WTC11 (cell line): ENCODE data around the gene SRSF9. TPM values are rescaled to one million over a fixed set of nuclear protein-coding genes. Genes with fewer than 3 reads are reported as not detected.
A peak's percentile ranks its signal among the peaks of the same experiment; 100 is the strongest.
"Not testable (repeated sequence)": the region's sequence is repeated elsewhere in the genome, so short reads cannot be mapped to it uniquely, and the experiment has no call there.

Source experiments
- ATAC-seq: fragments of 200-7000 bp; cut with Tn5 transposase; 2 replicates; pipeline ENCODE4 v1.10.0; 2021; ENCODE audit warnings: mild to moderate bottlenecking, moderate library complexity
- CTCF ChIA-PET: fragments of 300-600 bp; sonication (Branson Sonifier 250); formaldehyde crosslinking; loops from one replicate; lab custom pipeline; 2021; ENCODE audit warnings: antibody characterized with exemption; lab: Charles Lee
- POLR2A ChIA-PET: fragments of 350-600 bp; sonication (Branson Sonifier 250); formaldehyde crosslinking; loops from one replicate; lab custom pipeline; 2021; ENCODE audit warnings: antibody characterized with exemption; lab: Charles Lee
- DNase-seq: peaks from one replicate; pipeline ENCODE4 v3.0.0; 2021; ENCODE audit warnings: low spot score
- H3K27ac Mint-ChIP-seq: 2 replicates; pipeline ENCODE4 v1.8.0; 2021; ENCODE audit warnings: mixed read lengths
- H3K27me3 Mint-ChIP-seq: 2 replicates; pipeline ENCODE4 v1.8.0; 2021; ENCODE audit warnings: low read depth, mild to moderate bottlenecking, moderate library complexity, mixed read lengths
- H3K36me3 Mint-ChIP-seq: 2 replicates; pipeline ENCODE4 v1.8.0; 2021; ENCODE audit warnings: mixed read lengths
- H3K4me1 Mint-ChIP-seq: 2 replicates; pipeline ENCODE4 v1.8.0; 2022; ENCODE audit warnings: mixed read lengths
- H3K4me3 Mint-ChIP-seq: 2 replicates; pipeline ENCODE4 v1.8.0; 2021; ENCODE audit warnings: mild to moderate bottlenecking, moderate library complexity, mixed read lengths
- H3K9me3 Mint-ChIP-seq: 2 replicates; pipeline ENCODE4 v1.8.0; 2021; ENCODE audit warnings: mixed read lengths
- CREM ChIP-seq: sonication (generic); formaldehyde crosslinking; IDR thresholded peaks from 2 replicates; pipeline ENCODE4 v1.8.1; 2022; ENCODE audit warnings: mild to moderate bottlenecking, missing genetic modification reagents, moderate library complexity
- ETV6 ChIP-seq: sonication (generic); formaldehyde crosslinking; IDR thresholded peaks from 2 replicates; pipeline ENCODE4 v1.8.1; 2022; ENCODE audit warnings: mild to moderate bottlenecking, missing genetic modification reagents
- FOXP1 ChIP-seq: sonication (generic); formaldehyde crosslinking; IDR thresholded peaks from 2 replicates; pipeline ENCODE4 v1.8.0; 2022; ENCODE audit warnings: missing genetic modification reagents, mild to moderate bottlenecking, moderate library complexity, borderline replicate concordance
- KAT7 ChIP-seq: sonication (generic); formaldehyde crosslinking; IDR thresholded peaks from 2 replicates; pipeline ENCODE4 v1.8.1; 2023; ENCODE audit warnings: missing genetic modification reagents, mild to moderate bottlenecking, borderline replicate concordance
- MYBL2 ChIP-seq: sonication (generic); formaldehyde crosslinking; IDR thresholded peaks from 2 replicates; pipeline ENCODE4 v1.8.1; 2023; ENCODE audit warnings: mild to moderate bottlenecking, moderate library complexity, missing genetic modification reagents
- NFATC4 ChIP-seq: fragments of 250-450 bp; sonication (Bioruptor Pico); IDR thresholded peaks from 2 replicates; pipeline ENCODE4 v1.9.0; 2021; ENCODE audit warnings: mild to moderate bottlenecking
- NR1H2 ChIP-seq: sonication (generic); formaldehyde crosslinking; IDR thresholded peaks from 2 replicates; pipeline ENCODE4 v1.9.0; 2021; ENCODE audit warnings: mild to moderate bottlenecking, moderate library complexity, missing genetic modification reagents
- RELA ChIP-seq: sonication (generic); formaldehyde crosslinking; IDR thresholded peaks from 2 replicates; pipeline ENCODE4 v1.8.1; 2022; ENCODE audit warnings: missing genetic modification reagents, mild to moderate bottlenecking, borderline replicate concordance
- ZNF121 ChIP-seq: sonication (generic); formaldehyde crosslinking; IDR thresholded peaks from 2 replicates; pipeline ENCODE4 v1.8.0; 2023; ENCODE audit warnings: missing genetic modification reagents
- ZNF317 ChIP-seq: sonication (generic); formaldehyde crosslinking; IDR thresholded peaks from 2 replicates; pipeline ENCODE4 v1.8.1; 2023; ENCODE audit warnings: low read depth, mild to moderate bottlenecking, moderate library complexity, missing genetic modification reagents, borderline replicate concordance
- ZNF671 ChIP-seq: fragments of 250-450 bp; sonication (Bioruptor Pico); IDR thresholded peaks from 2 replicates; pipeline ENCODE4 v1.8.0; 2021; ENCODE audit warnings: mild to moderate bottlenecking
- total RNA-seq: library from RNA; stranded (reverse); gene quantifications from 3 replicates; pipeline ENCODE4 v1.2.3, GENCODE V29; 2021
- TF ChIP-seq, protein P1 (sequence below): sonication (generic); formaldehyde crosslinking; IDR thresholded peaks from 2 replicates; pipeline ENCODE4 v1.8.0; 2023; ENCODE audit warnings: missing genetic modification reagents, mild to moderate bottlenecking, borderline replicate concordance
- TF ChIP-seq, protein P2 (sequence below): fragments of 250-450 bp; sonication (Bioruptor Pico); IDR thresholded peaks from 2 replicates; pipeline ENCODE4 v1.8.0; 2021; ENCODE audit warnings: mild to moderate bottlenecking
- TF ChIP-seq, protein P3 (sequence below): sonication (generic); formaldehyde crosslinking; IDR thresholded peaks from 2 replicates; pipeline ENCODE4 v1.8.1; 2023; ENCODE audit warnings: mild to moderate bottlenecking, missing genetic modification reagents
- TF ChIP-seq, protein P4 (sequence below): fragments of 250-450 bp; sonication (Bioruptor Pico); IDR thresholded peaks from 2 replicates; pipeline ENCODE4 v2.1.2; 2022; ENCODE audit warnings: mild to moderate bottlenecking, moderate library complexity

The SRSF9 gene
- total RNA-seq, 1 experiment from 2014 or later, result 286 TPM

DNA sequence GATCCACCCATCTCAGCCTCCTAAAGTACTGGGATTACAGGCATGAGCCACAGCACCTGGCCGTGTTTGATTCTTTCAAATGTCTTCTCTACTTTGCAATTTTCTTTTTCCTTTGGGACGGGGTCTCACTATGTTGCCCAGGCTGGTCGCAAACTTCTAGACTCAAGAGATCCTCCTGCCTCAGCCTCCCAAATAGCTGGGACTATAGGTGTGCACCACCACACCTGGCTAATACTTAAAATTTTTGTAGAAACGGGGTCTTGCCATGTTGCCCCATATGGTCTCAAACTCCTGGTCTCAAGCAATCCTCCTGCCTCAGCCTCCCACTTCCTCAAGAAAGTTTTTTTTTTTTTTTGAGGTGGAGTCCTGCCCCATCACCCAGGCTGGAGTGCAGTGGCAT is 21.6 kb downstream of the SRSF9 start:
- ATAC-seq (no peak), DNase-seq (no peak)
- Mint-ChIP-seq H3K27ac (no peak overlapping the region), H3K4me3 (peak overlapping the region; percentile 99), H3K4me1 (peaks cover 18% of the 10 kb centered on the region), H3K9me3 (no peaks in the 10 kb centered on the region), H3K27me3 (no peaks in the 10 kb centered on the region), H3K36me3 (peaks cover 43% of the 10 kb centered on the region)
- CTCF ChIA-PET, result interaction anchor here (0.7 to 1.2 kb wide), 2 partner anchors 9 to 54 kb away, joined by 3 to 9 read pairs; no protein-coding TSS in a partner anchor
- POLR2A ChIA-PET, result interaction anchor here (0.7 kb wide), 1 partner anchor 54 kb away, joined by 3 read pairs; no protein-coding TSS in a partner anchor
- TF ChIP-seq RELA (CRISPR knock-in tag) (no peak), CREM (CRISPR knock-in tag) (no peak), ZNF317 (CRISPR knock-in tag) (no peak), ZNF121 (CRISPR knock-in tag) (peak; percentile 41; the same call in 1 of the 2 replicates), MYBL2 (CRISPR knock-in tag) (no peak)
- TF ChIP-seq, protein P1, sequence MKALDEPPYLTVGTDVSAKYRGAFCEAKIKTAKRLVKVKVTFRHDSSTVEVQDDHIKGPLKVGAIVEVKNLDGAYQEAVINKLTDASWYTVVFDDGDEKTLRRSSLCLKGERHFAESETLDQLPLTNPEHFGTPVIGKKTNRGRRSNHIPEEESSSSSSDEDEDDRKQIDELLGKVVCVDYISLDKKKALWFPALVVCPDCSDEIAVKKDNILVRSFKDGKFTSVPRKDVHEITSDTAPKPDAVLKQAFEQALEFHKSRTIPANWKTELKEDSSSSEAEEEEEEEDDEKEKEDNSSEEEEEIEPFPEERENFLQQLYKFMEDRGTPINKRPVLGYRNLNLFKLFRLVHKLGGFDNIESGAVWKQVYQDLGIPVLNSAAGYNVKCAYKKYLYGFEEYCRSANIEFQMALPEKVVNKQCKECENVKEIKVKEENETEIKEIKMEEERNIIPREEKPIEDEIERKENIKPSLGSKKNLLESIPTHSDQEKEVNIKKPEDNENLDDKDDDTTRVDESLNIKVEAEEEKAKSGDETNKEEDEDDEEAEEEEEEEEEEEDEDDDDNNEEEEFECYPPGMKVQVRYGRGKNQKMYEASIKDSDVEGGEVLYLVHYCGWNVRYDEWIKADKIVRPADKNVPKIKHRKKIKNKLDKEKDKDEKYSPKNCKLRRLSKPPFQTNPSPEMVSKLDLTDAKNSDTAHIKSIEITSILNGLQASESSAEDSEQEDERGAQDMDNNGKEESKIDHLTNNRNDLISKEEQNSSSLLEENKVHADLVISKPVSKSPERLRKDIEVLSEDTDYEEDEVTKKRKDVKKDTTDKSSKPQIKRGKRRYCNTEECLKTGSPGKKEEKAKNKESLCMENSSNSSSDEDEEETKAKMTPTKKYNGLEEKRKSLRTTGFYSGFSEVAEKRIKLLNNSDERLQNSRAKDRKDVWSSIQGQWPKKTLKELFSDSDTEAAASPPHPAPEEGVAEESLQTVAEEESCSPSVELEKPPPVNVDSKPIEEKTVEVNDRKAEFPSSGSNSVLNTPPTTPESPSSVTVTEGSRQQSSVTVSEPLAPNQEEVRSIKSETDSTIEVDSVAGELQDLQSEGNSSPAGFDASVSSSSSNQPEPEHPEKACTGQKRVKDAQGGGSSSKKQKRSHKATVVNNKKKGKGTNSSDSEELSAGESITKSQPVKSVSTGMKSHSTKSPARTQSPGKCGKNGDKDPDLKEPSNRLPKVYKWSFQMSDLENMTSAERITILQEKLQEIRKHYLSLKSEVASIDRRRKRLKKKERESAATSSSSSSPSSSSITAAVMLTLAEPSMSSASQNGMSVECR, result no peak
- TF ChIP-seq, protein P2, sequence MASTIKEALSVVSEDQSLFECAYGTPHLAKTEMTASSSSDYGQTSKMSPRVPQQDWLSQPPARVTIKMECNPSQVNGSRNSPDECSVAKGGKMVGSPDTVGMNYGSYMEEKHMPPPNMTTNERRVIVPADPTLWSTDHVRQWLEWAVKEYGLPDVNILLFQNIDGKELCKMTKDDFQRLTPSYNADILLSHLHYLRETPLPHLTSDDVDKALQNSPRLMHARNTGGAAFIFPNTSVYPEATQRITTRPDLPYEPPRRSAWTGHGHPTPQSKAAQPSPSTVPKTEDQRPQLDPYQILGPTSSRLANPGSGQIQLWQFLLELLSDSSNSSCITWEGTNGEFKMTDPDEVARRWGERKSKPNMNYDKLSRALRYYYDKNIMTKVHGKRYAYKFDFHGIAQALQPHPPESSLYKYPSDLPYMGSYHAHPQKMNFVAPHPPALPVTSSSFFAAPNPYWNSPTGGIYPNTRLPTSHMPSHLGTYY (CRISPR knock-in tag), result no peak
- TF ChIP-seq, protein P3, sequence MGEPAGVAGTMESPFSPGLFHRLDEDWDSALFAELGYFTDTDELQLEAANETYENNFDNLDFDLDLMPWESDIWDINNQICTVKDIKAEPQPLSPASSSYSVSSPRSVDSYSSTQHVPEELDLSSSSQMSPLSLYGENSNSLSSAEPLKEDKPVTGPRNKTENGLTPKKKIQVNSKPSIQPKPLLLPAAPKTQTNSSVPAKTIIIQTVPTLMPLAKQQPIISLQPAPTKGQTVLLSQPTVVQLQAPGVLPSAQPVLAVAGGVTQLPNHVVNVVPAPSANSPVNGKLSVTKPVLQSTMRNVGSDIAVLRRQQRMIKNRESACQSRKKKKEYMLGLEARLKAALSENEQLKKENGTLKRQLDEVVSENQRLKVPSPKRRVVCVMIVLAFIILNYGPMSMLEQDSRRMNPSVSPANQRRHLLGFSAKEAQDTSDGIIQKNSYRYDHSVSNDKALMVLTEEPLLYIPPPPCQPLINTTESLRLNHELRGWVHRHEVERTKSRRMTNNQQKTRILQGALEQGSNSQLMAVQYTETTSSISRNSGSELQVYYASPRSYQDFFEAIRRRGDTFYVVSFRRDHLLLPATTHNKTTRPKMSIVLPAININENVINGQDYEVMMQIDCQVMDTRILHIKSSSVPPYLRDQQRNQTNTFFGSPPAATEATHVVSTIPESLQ (CRISPR knock-in tag), result no peak

DNA sequence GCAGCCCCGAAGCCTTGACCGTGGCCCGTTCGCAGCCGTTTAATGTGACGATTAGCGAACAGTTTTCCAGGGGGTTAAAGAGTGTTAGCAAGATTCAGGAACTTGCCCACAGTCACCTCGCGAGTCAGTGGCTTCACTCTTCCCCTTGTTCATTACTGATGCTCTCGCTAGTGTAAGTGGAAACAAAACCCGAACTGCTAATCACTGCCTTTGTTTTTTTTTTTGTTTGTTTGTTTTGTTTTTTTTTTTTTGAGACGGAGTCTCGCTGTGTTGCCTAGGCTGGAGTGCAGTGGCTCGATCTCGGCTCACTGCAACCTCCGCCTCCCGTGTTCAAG is 22.7 kb downstream of the SRSF9 start:
- POLR2A ChIA-PET, result interaction anchor here (0.6 kb wide), 1 partner anchor 58 kb away, joined by 4 read pairs; no protein-coding TSS in a partner anchor
- H3K27me3 Mint-ChIP-seq, H3K9me3 Mint-ChIP-seq, DNase-seq, ATAC-seq: not testable (repeated sequence)
- H3K4me3 Mint-ChIP-seq, result peak overlapping the region; percentile 99
- H3K4me1 Mint-ChIP-seq, result peaks cover 18% of the 10 kb centered on the region
- peak overlapping the region; percentile 99 for H3K27ac Mint-ChIP-seq
- CTCF ChIA-PET, result interaction anchor here (0.7 to 1.3 kb wide), 5 partner anchors 10 to 90 kb away, joined by 3 to 9 read pairs (median 4); no protein-coding TSS in a partner anchor
- H3K36me3 Mint-ChIP-seq, result peaks cover 46% of the 10 kb centered on the region

DNA sequence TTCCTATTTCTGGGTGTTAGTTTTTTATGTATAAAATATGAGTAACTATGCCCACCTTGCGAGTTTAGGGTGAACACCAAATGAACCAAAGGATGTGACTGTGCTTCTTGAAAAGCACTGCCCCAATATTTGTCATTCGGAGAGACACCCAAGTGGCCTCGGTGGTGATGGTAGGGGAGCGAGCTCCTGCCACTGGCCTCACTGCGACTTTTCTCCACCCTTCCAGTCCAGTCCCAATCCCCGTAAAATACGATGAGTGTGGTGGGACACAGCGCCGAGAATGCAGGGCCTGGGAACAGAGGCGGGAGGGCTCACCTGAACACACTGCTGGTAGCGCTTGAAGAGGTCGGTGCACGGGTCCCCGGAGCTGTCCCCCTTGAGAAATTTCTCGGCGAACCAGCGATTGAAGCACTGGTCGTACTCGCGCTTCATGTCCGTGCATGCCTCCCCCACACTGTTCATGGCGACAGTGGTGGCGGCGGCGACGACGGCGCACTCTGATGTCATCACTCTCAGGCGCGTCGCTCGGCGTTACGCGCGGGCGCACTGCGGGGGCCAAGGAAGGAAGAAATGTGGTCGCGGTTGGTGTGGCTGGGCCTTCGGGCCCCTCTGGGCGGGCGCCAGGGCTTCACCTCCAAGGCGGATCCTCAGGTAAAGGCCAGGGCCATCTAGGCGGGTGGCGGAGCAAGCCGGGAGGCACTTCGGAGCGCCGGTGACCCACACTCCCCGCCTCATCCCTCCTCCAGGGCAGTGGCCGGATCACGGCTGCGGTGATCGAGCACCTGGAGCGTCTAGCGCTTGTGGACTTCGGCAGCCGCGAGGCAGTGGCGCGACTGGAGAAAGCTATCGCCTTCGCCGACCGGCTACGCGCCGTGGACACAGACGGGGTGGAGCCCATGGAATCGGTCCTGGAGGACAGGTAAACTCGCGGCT is 23.4 kb downstream of the SRSF9 start, which contains the start of the genes GATC and TRIAP1:
Gene GATC, plus strand, starts transcription at position 534 of the 933 bp plus-strand sequence. Its CDS starts 37 bp downstream, at position 571.
Gene TRIAP1, minus strand, starts transcription at position 474 of the 933 bp plus-strand sequence. Its CDS starts 12 bp downstream, at position 462.
- Mint-ChIP-seq H3K36me3 (peaks cover 51% of the 10 kb centered on the region), H3K27ac (peak within 1 kb of the TSS; percentile 99), H3K4me1 (peaks cover 18% of the 10 kb centered on the region), H3K9me3 (no peaks in the 10 kb centered on the region), H3K4me3 (peak within 1 kb of the TSS; percentile 99), H3K27me3 (no peaks in the 10 kb centered on the region)
- DNase-seq (peak; percentile 89), ATAC-seq (peak; percentile 85)
- POLR2A ChIA-PET, result interaction anchor here (0.6 kb wide), 2 partner anchors 9 to 57 kb away, joined by 3 to 4 read pairs; partner anchors contain the start of gene COX6A1
- CTCF ChIA-PET, result interaction anchor here (0.8 to 1.3 kb wide), 3 partner anchors 11 to 89 kb away, joined by 4 read pairs; no protein-coding TSS in a partner anchor
- TF ChIP-seq ZNF671 (CRISPR knock-in tag), result no peak
- TF ChIP-seq, protein P1, result peak; percentile 94
- TF ChIP-seq, protein P4, sequence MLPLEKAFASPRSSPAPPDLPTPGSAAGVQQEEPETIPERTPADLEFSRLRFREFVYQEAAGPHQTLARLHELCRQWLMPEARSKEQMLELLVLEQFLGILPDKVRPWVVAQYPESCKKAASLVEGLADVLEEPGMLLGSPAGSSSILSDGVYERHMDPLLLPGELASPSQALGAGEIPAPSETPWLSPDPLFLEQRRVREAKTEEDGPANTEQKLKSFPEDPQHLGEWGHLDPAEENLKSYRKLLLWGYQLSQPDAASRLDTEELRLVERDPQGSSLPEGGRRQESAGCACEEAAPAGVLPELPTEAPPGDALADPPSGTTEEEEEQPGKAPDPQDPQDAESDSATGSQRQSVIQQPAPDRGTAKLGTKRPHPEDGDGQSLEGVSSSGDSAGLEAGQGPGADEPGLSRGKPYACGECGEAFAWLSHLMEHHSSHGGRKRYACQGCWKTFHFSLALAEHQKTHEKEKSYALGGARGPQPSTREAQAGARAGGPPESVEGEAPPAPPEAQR (CRISPR knock-in tag), result no peak
- TF ChIP-seq KAT7, result peak; percentile 96; the same call in 1 of the 2 replicates
- peak; percentile 95 for TF ChIP-seq ETV6 (CRISPR knock-in tag)
- no peak for TF ChIP-seq RELA (CRISPR knock-in tag)
- no peak for TF ChIP-seq NR1H2
- no peak for TF ChIP-seq NFATC4 (CRISPR knock-in tag)
- peak; percentile 97 for TF ChIP-seq FOXP1 (CRISPR knock-in tag)
